Measurements from ENCODE around the gene LOX.
"Not testable (repeated sequence)": the region's sequence is repeated elsewhere in the genome, so short reads cannot be mapped to it uniquely, and the experiment has no call there.

Gene LOX

DNA sequence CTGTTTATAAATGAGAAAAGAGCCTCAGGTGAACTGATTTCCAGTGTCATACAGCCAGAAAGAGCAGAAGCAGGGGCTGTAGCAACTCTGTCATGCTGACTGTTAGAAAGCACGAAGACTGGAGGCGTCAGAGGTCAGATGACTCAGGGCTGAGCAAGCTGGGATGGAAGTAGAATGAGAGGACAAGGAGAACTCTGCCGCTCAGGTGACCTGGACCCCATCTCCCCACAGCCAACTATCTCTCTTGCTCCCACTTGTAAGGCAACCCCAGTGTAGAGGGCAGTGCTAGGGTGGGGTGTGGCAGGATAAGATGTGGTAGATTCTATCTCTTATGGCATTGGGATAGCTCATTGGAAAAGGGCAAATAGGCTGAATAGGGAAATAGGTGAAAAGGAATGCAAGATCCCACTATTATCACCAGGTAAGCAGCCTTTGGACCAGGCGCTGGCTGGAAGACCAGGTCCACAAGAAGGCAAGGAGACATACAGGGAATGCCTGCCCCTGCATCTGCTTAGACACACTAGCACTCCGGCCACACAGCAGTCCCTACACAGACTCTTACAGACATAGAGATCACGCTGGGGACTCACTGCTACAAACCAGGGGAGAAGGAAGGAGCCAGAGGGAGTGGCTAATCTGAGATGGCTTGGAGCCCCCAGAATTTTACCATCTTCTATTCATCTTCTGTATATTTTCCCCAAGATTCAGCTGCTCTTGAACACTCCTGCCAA is 21.2 kb upstream of the LOX start:
- no peak for TF ChIP-seq CTCF (IDR thresholded peaks at IDR 0.05; ENCODE audit: low read depth, low read length)
- peak; percentile 67 to 87 for DNase-seq (ENCODE audit: low read depth in 2 of 2)
- no peak overlapping the region for H3K4me3 ChIP-seq (replicated peaks in 1 of 2; ENCODE audit: low read depth in 2 of 2, low read length in 2 of 2)

DNA sequence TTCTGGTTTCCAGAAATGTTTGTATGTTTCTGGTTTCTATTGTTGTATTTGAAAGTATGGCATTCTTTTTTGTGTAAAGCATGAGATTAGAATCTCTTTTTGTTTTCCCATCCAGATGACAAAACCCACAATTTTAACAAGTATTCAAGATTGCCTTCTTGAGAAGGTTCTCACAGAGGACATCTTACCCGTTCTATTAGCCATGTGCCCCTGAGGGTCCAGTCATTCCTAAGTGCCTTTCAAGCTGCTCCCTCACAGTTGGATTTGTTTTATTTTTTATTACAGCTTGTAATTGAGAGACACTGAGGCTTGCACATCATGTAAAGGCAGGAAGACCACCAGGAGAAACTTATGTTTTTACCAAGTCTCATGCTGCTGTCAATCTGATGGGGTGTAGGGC is 19.3 kb upstream of the LOX start:
- H3K4me3 ChIP-seq (replicated peaks in 1 of 2; ENCODE audit: low read depth in 2 of 2, low read length in 2 of 2) = no peak overlapping the region
- no peak for TF ChIP-seq CTCF (IDR thresholded peaks at IDR 0.05; ENCODE audit: low read depth, low read length)
- DNase-seq (ENCODE audit: low read depth in 2 of 2) = no peak

DNA sequence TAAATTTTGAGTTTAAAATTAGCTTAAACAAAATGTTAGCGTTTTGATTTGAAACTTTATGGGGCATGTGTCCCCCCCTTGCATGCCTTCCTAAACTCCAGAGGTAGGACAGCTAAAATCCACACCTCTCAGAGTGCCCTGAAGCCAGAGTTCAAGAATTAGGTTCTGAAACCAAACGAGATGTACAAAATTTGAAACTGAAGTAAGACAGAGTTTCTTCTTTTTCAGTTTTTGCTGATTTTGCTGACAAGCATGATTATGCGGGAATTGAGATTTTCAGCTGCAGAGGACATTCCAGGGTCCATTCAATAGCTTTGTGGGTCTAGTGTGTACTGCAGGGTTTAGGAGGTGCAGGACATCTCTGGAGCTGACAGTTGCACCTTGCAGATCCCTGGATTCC is 17.1 kb upstream of the LOX start:
- DNase-seq (ENCODE audit: low read depth in 2 of 2) = no peak
- TF ChIP-seq CTCF (IDR thresholded peaks at IDR 0.05; ENCODE audit: low read depth, low read length) = no peak
- H3K4me3 ChIP-seq (replicated peaks in 1 of 2; ENCODE audit: low read depth in 2 of 2, low read length in 2 of 2) = no peak overlapping the region

DNA sequence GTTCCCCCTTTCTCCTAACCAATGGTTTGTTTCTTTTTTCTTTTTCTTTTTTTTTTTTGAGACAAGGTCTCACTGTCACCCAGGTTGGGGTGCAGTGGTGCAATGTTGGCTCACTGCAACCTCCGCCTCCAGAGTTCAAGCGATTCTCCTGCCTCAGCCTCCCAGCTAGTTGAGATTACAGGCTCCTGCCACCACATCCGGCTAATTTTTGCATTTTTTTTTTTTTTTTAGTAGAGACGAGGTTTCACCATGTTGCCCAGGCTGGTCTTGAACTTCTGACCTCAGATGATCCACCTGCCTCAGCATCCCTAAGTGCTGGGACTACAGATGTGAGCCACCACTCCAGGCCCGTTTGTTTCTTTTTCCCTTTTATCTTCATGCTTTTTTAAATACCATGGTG is 16.2 kb upstream of the LOX start:
- not testable (repeated sequence) for DNase-seq (ENCODE audit: low read depth in 2 of 2); H3K4me3 ChIP-seq (replicated peaks in 1 of 2; ENCODE audit: low read depth in 2 of 2, low read length in 2 of 2)

- DNase-seq (ENCODE audit: low read depth in 2 of 2) = peak; percentile 69 to 89
- H3K4me3 ChIP-seq (replicated peaks in 1 of 2; ENCODE audit: low read depth in 2 of 2, low read length in 2 of 2) = no peak overlapping the region
- TF ChIP-seq CTCF (IDR thresholded peaks at IDR 0.05; ENCODE audit: low read depth, low read length) = no peak
Observed at GRCh38 chr5:122093415-122094180, 15.5 kb upstream of the LOX start.

GRCh38 chr5:122091936-122092600 is 14.0 kb upstream of the LOX start:
- TF ChIP-seq CTCF (IDR thresholded peaks at IDR 0.05; ENCODE audit: low read depth, low read length) = peak; percentile 50
- no peak overlapping the region for H3K4me3 ChIP-seq (replicated peaks in 1 of 2; ENCODE audit: low read depth in 2 of 2, low read length in 2 of 2)
- DNase-seq (ENCODE audit: low read depth in 2 of 2) = peak; percentile 54 to 73

All from cardiac fibroblast (primary cell).